ENCODE results near the gene NEUROD4.
A peak's percentile ranks its signal among the peaks of the same experiment; 100 is the strongest.
"Not testable (repeated sequence)": the region's sequence is repeated elsewhere in the genome, so short reads cannot be mapped to it uniquely, and the experiment has no call there.

Gene NEUROD4, protein sequence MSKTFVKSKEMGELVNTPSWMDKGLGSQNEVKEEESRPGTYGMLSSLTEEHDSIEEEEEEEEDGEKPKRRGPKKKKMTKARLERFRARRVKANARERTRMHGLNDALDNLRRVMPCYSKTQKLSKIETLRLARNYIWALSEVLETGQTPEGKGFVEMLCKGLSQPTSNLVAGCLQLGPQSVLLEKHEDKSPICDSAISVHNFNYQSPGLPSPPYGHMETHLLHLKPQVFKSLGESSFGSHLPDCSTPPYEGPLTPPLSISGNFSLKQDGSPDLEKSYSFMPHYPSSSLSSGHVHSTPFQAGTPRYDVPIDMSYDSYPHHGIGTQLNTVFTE

DNA sequence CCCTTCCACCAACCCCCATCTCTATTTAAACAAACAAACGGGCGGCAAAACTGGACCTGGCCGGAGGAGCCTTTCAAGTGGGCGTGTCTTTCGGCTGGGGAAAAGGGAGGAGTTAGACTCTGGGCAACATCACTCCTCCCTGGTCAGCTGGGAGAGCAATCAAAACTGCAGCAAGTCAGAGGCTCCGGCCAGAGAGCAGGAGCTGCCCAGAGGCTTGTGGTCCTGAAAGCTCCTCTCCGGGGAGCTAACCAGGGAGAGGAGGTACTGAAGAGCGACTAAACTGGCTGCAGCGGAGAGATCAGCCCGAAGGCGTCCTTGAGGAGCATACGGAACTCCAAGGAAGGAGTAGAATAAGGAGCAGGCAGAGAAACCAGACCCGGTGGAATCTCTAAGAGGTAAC lies at the start of gene NEUROD4:
Gene NEUROD4, plus strand, starts transcription at position 191 of the 400 bp plus-strand sequence. CDS start 6,466 bp downstream, outside the sequence.
- peak; percentile 10 for DNase-seq

DNA sequence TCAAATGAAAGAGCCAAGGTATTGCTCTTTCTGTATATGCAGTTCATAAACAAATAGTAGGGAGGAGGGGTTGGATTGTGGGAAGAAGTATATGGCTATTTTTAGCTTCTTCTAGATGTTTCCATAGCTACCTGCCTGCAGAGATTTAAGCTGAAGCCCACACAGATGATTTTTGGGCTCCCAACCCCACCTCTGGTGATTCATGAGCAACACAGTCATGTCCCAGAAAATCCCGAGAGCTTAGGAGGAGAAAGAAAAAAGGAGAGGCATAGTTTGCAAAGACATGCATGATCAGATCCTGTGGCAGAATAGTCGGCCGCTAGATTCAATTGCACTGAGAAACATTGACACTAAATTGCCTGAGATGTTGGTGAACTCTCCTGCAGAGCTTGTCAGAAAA lies 49.0 kb upstream of the NEUROD4 start:
- no peak for DNase-seq

DNA sequence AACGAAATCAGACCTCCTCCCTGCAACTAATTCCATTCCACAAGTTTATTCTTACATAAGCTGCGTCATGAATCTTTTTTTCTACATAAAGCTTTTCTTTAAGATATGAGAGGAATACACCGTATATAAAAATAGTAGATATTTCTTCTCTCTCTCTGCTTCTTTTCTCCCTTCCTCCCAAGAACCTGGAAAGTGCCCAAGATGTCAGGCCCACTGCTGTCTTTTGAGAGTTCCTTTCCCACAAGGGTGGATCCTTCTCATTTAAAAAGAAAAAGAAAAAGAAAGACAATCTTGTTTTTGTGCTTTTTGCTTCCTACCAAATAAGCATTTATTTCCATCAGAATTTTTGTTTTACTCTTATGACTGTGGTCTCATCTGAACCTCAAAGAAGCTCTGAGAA lies 46.2 kb upstream of the NEUROD4 start:
- no peak for DNase-seq

DNA sequence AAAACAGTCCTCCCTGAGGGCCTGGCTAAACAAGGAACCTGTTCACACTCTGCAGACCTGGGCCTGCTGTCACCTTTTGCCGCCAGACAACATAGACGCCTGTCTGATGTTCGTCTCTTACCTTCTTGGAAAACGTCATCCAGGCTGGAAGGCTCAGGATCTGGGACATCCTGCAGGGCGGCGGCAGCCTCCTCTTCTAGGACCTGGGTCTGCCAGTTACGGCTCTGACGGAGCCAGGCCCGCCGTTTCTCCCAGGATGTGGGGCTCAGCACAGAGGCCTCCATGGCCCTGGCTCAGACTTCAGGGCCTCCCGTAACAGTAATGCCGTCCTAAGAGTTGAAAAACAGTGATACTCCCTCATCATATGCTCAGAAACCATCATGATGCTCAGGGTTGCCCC lies 45.5 kb upstream of the NEUROD4 start:
- DNase-seq = no peak

DNA sequence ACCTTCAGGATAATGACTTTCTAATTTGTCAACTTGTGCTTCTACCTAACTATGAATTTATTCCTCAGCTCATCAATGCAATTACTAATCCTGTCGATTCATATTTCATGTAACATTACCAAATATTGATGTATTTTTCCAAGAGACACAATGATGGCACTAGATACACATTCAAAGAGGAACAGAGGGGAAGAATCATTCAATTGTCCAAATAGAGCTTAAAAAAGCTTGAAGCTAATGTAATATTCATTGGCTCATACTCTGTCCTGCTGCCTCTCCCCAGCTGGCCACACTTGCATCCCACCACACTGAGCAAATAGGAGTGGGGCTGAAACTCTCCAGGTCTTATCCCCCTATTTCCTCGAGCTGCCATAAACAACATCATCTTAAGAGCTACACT lies 44.5 kb upstream of the NEUROD4 start:
- DNase-seq = no peak

DNA sequence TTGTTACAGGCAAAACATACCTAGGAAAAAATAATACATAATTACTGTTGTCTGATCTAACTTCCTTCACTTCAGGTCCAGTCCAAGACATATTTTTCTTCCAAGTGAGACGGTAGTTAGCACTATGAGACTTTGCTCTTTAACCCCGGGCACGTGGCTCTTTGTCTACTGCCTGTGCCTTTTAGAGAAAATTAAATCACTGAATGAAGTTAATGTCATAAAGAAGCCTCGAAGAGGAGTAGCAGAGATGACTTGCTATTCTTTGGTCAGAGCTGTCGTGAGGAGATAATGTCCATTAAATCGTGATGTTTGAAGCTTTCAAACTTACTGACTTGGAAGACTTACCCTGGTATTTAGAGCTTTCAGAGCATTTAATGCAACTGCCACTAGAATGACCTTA lies 43.9 kb upstream of the NEUROD4 start:
- no peak for DNase-seq

DNA sequence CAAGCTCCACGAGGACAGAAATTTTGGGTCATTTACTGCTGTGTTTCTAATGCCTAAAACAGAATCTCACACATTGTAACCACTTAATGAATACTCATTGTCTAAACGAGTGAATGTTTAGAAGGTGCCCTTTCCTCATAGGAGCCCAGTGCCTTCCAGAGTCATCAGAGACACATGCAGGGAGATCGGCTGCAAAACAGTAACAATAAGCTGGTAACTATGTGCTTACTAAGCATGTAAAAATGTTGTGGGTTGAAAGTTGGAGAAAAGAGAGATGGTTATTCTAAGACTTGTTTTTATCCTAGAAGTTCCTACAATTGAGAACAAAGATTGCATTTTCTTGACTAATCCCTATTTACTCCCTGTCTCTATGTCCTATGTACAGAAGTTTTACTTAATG lies 42.6 kb upstream of the NEUROD4 start:
- no peak for DNase-seq

DNA sequence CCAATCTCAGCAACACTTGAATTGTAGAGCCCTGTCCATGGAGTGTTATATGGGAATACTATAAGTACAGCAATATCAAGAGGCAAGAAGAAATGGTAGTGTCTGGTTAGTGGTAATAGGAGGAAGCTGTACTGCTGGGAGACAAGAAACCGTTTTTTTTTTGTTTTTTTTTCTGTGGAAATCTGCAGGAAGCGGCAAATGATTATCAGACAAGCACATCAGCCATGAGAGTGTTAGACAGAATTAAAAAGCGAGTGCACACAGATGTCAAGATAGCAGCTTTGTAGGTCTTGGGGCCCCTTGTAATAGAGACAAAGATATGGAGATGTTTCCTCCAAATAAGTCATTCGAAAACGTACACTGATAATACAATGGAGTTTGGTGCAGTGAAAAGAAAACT lies 41.9 kb upstream of the NEUROD4 start:
- no peak for DNase-seq

DNA sequence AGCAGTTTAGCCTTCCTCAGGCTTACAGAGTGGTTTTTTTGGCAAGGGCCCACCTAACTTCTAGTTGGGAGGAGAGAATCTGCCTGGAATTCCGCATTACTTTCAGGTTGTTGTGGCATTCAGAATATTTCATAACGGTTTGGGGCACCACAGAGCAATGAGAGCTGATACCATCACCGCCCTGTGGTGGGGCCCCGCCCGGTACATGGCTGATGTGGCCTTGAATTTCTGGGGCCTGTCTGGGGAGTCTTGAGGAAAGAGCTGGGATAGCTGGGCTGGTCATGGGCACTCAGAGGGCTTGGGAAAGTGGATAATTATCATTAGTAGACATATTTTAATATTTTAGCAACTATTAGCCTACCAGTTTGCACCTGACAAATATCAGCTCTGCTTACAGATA lies 39.4 kb upstream of the NEUROD4 start:
- DNase-seq = no peak

DNA sequence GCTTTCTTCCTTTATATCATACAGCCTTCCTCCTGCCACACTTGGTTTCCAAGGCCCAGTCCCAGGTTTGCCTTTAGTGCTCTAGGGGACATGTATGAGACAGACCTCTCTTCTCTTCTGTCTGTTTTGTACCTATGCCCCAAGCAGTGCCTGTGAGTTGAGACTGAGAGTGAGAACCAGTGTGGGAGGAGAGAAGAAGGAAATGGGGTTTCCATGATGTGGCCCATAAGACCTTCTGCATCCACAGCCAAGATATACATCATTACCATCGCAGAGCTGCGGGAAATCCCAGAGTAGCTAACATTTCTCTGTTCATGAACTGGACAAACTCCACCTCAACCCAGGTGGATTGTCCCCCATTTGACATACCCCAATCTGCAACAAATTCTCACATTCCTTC lies 38.0 kb upstream of the NEUROD4 start:
- DNase-seq = no peak

DNA sequence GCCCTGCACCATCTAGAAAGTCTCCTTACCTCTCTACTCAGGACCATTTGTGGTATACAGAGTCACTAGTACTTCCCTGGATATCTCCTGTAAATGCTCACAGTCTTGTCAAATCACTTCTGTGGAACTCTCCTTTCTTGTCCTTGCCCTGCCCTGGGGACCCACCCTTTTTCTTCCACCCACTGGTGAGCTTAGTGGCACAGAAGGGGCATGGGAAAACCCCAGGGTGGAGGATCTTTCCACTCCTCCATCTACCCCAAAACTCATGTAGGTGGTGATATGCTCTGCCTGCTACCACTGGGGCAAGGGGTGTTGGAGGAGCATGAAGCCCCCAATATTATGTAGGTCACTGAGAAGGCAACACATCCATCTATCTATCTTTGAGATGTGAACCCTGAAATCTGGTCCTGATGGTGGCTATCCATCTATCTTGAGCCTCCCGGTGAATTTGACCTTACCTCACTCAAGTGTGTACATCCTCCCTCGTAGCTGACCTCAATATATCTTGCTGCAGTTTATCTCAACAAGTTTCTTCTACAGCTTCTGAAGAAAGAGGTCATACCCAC lies 36.2 kb upstream of the NEUROD4 start:
- no peak for DNase-seq

DNA sequence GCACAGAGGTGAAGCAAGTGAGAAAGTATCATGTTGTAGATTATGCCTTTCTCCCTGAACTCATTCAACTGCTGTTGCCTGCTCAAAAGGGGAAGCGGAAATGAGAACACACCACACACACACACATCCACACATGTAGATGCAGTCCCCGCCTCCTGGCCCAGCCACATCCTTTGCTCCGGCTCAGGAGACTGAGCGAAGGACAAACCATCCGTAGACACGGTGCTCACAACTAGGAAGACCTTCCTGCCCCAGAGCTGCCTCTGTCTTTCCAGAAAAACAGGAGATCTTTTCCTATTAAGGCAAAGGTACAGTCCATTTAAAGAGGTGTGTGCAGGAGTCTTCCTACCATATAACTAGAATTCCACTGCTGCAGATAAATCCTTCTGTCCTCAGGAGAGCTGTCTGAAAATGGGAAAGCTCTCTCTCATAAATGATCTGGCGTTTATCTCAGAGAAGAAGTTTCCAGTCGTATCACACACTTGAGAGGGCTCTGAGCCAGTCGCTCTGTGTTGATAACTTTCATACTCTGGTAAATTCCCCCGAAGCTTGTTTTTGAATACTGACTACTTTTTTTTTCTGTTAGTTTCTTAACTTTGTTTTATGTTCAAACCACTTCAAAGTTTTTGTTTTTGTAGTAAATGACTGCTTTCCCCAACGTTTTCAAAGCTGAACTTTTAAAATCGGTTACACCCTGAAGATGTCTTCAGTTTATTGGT lies 35.0 kb upstream of the NEUROD4 start, which contains the start of gene TESPA1:
Gene TESPA1, minus strand, starts transcription at position 105 of the 719 bp plus-strand sequence. CDS start 10,200 bp downstream, outside the sequence.
- no peak for DNase-seq

DNA sequence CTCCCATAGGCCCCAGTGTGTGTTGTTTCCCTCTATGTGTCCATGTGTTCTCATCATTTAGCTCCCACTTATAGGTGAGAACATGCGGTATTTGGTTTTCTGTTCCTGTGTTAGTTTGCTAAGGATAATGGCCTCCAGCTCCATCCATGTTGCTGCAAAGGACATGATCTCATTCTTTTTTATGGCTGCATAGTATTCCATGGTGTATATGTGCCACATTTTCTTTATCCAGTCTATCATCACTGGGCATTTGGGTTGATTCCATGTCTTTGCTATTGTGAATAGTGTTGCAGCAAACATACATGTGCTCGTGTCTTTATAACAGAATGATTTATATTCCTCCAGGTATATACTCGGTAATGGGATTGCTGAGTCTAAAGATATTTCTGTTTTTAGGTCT lies 33.0 kb upstream of the NEUROD4 start:
- DNase-seq = not testable (repeated sequence)

DNA sequence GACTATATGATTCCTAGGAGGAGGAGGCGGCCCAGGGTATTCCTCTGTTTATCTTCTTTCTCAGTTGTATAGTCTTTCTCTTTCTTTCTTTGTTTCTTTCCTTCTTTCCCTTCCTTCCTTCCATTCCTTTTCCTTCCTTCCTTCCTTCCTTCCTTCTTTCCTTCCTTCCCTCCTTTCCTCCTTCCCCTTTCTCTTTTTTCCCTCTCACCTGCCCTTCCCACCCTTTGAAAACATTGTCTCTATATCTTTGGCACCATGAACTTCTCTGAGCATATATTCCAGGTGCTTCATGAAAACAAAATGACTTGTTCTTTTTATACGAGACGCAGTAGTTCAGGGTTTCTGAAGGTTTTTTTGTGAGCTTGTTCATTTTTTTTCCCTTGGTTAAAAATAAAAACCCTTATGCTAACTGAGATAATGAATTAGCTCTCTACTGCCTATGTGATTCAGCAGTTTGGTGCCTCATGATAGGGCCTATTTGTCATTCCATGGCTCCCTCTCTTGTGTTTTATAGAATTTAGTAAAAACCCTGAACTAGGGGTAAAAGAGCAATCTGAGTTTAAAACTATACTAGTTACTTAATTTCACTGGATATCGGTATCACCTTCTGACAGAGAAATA lies 32.1 kb upstream of the NEUROD4 start:
- DNase-seq = no peak

DNA sequence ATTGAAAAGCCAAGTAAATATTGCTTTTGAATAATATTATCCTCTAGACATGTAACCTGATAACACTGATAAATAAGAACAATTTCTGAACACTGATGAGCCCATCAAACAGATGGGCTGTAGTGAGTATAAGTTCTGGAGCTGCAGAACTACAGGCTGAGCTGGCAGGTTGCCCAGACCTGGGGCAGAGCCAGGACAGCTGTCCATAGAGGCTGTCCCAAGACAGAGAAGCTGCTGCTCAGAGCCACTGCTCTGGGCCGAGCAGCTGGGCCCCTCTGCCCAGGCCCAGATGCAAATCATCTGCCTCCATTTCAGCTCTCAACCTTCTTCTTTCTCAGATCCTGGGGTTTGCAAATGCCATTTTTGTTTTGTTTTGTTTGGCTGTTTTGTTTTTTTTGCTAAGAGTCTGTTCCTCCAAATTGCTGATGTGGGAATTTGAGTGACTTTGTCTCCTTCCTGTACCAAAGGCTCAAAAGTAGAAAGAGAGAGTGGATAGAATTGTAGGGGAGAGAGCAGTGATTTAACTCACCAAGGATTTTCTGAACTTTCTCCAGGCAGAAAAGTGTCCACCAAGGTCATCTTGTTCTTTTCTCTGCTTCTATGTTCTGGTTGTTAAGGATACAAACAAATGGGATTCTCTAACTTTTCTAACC lies 31.2 kb upstream of the NEUROD4 start:
- DNase-seq = no peak

DNA sequence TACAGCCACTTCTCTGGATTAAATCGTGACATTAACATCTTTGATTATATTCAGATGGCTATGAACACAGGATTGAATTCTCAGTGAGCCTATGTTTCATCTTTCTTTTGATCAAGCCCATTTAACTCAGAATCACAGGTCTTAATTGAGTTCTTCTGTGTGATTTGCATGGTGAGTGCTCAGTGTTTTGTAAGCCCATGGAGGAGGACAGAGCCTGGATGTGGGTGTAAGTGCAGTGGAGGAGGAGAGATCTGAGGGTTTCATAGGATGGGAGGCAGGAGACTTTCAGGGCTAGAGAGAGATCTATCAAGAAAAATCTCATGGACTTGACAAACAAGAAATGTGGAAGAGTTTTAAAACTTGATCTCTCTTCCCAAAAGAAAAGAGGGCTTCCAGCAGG lies 29.9 kb upstream of the NEUROD4 start:
- DNase-seq = no peak

DNA sequence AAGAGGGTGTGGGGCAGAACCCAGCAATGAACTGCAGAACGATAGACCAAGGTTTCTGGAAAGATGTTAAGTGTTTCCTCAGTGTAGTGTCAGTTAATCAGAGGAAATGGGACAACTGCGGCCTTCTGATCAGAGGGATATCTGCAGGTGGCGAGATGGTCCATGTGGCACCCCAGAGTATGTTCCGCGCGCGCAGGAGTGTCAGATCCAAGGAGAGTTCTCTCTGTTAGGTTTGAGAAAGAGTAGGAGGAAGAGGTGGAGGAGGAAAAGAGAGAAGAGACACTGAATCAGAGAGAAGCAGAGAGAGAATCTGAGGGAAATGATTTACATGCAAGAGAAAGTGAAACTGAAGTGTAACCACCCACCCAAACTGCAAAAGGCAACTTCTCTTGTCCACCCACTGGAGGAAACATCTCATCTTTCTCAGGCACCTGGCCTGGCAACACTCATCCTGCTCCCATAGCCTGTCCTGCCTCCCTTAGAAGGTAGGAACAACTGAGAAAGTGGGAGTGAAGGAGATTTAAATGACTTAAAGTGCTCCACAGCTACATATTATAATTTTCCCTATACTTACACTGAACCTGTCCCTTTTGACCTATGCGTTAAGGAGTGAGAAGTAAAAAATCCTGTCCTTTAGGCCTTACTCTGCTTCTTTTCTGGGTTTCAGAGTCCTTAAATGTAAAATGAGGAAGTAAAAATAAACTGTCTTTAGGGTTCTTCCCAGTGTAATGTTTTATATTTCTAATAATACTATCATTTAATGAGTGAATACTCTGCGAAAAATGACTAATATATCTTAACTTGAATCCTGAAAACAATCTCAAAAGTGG lies 28.4 kb upstream of the NEUROD4 start:
- no peak for DNase-seq

DNA sequence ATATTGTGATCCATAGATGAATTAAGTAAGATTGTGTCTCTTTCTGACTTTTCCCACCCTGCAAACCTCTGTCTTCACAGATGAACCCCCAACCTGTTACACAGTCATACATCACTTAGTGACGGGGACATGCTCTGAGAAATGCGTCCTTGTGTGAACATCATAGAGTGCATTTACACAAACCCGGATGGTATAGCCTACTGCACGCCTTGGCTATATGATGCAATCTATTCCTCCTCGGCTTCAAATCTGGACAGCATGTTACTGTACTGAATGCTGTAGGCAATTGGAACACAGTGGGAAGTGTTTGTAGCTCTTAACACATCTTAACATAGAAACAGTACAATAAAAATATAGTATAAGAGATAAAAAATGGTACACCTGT lies 27.8 kb upstream of the NEUROD4 start:
- DNase-seq = no peak

DNA sequence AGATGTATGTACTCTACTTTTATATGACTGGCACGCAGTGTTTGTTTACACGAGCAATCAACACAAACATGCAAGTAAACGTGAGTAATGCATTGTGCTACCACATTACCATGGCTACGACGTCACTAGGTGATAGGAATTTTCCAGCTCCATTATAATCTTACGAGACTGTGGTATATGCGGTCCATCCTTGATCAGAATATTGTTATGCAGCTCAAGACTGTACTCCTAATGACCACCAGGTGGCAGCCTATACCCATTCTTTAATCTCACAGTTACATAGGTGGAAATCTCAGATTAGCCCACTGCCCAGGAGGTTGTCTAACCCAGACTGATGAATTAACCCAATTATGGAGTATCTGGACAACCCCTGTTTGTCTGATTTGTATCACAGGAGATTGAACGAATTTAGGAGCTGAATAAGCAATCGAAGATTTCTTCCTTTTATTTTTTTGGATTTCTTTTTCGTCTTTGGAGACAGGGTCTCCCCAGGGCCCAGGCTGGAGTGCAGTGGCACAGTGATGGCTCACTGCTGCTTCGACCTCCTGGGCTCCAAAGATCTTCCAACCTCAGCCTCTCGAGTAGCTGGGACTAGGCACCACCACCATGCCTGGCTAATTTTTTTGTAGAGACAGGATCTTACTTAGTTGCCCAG lies 26.5 kb upstream of the NEUROD4 start:
- DNase-seq = peak; percentile 10

DNA sequence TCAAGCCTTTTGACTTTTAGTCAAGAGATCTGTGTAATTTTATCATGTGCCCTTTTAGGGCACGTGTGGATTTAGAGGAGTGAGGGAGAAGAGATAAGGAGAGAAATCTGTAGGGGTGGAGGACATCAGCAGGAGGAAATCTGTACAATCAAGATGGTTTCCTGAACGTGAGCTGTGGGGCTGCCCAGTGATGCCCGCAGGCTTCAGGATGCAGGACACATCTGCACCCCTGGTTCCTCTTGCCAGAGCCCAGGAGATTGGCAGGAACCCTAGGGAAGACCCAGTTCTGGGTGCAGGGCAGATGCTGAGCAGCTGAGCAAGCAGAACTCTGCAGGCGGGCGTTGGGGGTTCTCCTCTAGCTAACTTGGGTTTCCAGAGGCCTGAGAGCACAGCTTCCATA lies 23.6 kb upstream of the NEUROD4 start:
- no peak for DNase-seq

DNA sequence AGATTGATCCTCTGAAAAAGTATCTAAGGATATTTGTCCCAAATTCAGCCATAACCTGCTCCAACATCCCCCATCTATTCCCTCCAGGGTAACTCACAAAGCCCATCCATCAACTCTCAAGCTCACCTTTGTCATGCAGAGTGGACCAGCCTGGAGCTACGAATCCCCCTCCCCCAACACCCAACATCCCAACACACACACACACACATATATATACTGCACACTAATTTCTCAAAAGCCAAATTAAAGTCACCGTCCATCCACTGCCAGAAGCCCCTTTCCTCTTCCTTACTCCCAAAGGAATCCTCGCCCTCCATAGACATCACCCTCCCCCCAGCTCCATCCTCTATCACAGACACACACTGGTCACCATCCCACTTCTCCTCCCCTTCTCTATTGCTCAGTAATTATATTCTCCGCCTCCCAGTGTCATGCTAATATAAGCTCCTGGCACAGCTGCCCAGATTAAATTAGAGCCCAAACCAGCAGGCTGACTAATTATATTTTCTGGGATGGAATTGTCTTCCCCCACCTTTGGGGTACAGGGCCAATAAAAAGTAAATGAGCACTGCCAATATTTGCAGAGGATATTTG lies 21.7 kb upstream of the NEUROD4 start:
- DNase-seq = no peak

All from T1000 (cell line).